ENCODE results near the gene FFAR2. TPM values are rescaled to one million over a fixed set of nuclear protein-coding genes. Genes with fewer than 3 reads are reported as not detected.

FFAR2 gene
- total and polyA plus RNA-seq, 9 of the 15 experiments (the other 6 are each of a cell fraction or from before 2014, with no cell fraction given): not detected

- TF ChIP-seq ZNF318 (IDR thresholded peaks at IDR 0.05; ENCODE audit: borderline replicate concordance in 1 of 2, low read depth in 1 of 2) (peak in 1 of 2 experiments; percentile 83; a peak in 2 of 4 replicates), KLF13 (tag; IDR thresholded peaks at IDR 0.05; ENCODE audit: borderline replicate concordance, low read depth) (no peak), NR3C1 (CRISPR knock-in tag; IDR thresholded peaks at IDR 0.05) (no peak), PHB2 (IDR thresholded peaks at IDR 0.05; ENCODE audit: low read depth) (no peak), ZNF583 (CRISPR knock-in tag; IDR thresholded peaks at IDR 0.05) (no peak), ELF1 (tag; IDR thresholded peaks at IDR 0.05) (no peak), MYC (IDR thresholded peaks at IDR 0.05; ENCODE audit: low read depth, low read length) (no peak), MYC (CRISPR knock-in tag; IDR thresholded peaks at IDR 0.05; ENCODE audit: borderline replicate concordance, low read depth) (no peak), TFAM (CRISPR knock-in tag; conservative IDR thresholded peaks at IDR 0.05) (no peak), MYBL2 (IDR thresholded peaks at IDR 0.05; ENCODE audit: low read depth) (no peak), MYBL2 (CRISPR knock-in tag; IDR thresholded peaks at IDR 0.05; ENCODE audit: borderline replicate concordance) (no peak)
- TF ChIP-seq, protein P1, sequence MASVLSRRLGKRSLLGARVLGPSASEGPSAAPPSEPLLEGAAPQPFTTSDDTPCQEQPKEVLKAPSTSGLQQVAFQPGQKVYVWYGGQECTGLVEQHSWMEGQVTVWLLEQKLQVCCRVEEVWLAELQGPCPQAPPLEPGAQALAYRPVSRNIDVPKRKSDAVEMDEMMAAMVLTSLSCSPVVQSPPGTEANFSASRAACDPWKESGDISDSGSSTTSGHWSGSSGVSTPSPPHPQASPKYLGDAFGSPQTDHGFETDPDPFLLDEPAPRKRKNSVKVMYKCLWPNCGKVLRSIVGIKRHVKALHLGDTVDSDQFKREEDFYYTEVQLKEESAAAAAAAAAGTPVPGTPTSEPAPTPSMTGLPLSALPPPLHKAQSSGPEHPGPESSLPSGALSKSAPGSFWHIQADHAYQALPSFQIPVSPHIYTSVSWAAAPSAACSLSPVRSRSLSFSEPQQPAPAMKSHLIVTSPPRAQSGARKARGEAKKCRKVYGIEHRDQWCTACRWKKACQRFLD (CRISPR knock-in tag; IDR thresholded peaks at IDR 0.05): no peak
- TF ChIP-seq, protein P2, sequence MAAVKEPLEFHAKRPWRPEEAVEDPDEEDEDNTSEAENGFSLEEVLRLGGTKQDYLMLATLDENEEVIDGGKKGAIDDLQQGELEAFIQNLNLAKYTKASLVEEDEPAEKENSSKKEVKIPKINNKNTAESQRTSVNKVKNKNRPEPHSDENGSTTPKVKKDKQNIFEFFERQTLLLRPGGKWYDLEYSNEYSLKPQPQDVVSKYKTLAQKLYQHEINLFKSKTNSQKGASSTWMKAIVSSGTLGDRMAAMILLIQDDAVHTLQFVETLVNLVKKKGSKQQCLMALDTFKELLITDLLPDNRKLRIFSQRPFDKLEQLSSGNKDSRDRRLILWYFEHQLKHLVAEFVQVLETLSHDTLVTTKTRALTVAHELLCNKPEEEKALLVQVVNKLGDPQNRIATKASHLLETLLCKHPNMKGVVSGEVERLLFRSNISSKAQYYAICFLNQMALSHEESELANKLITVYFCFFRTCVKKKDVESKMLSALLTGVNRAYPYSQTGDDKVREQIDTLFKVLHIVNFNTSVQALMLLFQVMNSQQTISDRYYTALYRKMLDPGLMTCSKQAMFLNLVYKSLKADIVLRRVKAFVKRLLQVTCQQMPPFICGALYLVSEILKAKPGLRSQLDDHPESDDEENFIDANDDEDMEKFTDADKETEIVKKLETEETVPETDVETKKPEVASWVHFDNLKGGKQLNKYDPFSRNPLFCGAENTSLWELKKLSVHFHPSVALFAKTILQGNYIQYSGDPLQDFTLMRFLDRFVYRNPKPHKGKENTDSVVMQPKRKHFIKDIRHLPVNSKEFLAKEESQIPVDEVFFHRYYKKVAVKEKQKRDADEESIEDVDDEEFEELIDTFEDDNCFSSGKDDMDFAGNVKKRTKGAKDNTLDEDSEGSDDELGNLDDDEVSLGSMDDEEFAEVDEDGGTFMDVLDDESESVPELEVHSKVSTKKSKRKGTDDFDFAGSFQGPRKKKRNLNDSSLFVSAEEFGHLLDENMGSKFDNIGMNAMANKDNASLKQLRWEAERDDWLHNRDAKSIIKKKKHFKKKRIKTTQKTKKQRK (IDR thresholded peaks at IDR 0.05; ENCODE audit: borderline replicate concordance, low read depth, low read length): no peak
These were observed 43.0 kb upstream of the FFAR2 start (continued) for GRCh38 chr19:35404879-35405622.
